Measurements from ENCODE around the gene RPE. TPM values are rescaled to one million over a fixed set of nuclear protein-coding genes. Genes with fewer than 3 reads are reported as not detected.

RPE gene
- polyA plus RNA-seq (2012; ENCODE audit: low read depth, missing spikeins) = 15.6 TPM

DNA sequence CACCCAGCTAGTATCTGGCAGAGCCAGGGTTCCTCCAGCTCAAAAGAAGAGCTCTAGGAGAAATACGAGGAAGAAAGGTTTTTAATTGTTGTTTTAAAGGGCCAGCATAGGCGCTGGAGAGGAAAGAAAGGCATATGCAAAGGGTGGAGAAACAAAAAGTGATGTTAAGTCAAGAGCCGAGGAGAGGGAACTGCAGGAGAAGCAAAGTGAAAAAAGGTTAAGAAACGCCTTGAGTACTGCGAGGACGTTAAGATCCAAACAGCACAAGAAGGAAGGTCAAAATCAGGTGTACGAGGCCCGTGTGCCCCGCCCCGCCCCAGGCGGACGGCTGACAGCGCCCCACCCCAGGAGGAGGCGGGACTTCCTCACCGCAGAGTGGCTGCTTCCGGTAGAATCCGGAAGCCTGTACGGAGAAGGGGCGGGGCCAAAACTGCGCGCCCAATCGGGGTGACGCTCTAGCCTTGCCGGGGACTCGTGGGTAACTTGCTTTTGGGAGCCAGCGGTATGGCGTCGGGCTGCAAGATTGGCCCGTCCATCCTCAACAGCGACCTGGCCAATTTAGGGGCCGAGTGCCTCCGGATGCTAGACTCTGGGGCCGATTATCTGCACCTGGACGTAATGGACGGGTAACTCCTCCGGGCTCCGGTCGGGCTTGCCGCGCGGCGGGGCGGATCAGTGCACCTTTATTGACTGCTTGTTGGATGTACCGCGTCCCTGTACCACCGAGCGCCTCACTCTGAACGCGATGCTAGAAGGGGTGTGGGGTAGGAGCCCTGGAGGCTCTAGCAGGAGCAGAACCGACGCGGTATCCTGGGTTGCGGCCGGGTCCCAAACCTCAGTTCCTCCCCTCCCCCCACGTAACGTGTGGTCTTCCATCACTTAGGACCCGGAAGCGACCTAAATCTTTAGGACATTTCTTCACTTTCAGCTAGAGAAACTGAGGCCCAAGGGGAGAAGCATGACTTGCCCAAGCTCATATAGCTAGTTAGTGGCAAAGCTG lies at the start of gene RPE:
RPE (plus strand) TSS at position 481 of the 1,000 bp plus-strand sequence; CDS start at position 505, 24 bp downstream.
- TF ChIP-seq POU2F2 (IDR thresholded peaks at IDR 0.05; ENCODE audit: low read depth, low read length) (0 out of 2 replicates have a peak, but pooled peaks have one; percentile 7), POLR2A (IDR thresholded peaks at IDR 0.05; ENCODE audit: low read depth, low read length) (peak; percentile 86), TAF1 (IDR thresholded peaks at IDR 0.05; ENCODE audit: low read depth, low read length) (peak; percentile 57), SPI1 (IDR thresholded peaks at IDR 0.05; ENCODE audit: low read depth, low read length) (peak; percentile 66), PAX5 (IDR thresholded peaks at IDR 0.05; ENCODE audit: insufficient read depth, low read length, severe bottlenecking) (no peak), POLR2AphosphoS5 (IDR thresholded peaks at IDR 0.05; ENCODE audit: low read depth, low read length) (peak; percentile 83)
- FAIRE-seq (peak; percentile 97), DNase-seq (ENCODE audit: insufficient read length, low spot score) (peak; percentile 72)

DNA sequence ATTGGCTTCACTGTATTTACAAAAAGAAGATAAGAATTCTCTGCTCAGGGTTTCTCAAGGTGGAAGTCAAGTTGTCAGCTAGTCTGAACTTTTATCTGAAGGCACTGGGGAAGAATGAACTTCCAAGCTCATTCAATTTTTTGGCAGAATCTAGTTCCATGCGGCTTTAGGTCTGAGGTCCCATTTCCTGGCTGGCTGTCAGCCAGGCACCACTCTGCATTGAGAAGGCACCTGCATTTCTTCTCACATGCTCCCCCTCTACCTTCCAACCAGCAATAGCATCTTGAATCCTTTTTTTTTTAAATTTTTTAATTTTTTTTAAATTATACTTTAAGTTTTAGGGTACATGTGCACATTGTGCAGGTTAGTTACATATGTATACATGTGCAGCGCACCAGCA lies 46.2 kb upstream of the RPE start:
- FAIRE-seq (no peak), DNase-seq (ENCODE audit: insufficient read length, low spot score) (no peak)
- TF ChIP-seq POLR2A (IDR thresholded peaks at IDR 0.05; ENCODE audit: low read depth, low read length) (no peak), POLR2AphosphoS5 (IDR thresholded peaks at IDR 0.05; ENCODE audit: low read depth, low read length) (no peak), SPI1 (IDR thresholded peaks at IDR 0.05; ENCODE audit: low read depth, low read length) (no peak), PAX5 (IDR thresholded peaks at IDR 0.05; ENCODE audit: insufficient read depth, low read length, severe bottlenecking) (no peak), POU2F2 (IDR thresholded peaks at IDR 0.05; ENCODE audit: low read depth, low read length) (no peak), TAF1 (IDR thresholded peaks at IDR 0.05; ENCODE audit: low read depth, low read length) (no peak)

DNA sequence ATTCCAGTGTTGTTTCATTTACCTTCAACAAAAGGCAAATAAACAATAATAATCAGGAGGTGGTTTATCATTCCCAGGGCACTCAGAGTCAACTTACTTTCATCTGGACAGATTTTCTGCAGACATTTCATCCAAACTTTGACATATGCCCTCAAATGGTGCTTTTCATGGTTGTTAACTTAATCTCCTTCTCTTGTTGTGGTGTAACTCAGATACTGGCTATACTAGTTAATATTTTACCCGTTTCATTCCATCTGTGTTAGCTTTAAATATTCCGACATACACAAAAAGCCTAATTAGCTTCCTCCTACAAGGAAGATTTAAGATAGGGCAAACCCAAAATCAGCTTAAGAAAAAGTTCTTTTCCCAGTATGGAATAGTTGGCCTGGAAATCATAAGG lies 44.4 kb upstream of the RPE start:
- DNase-seq (ENCODE audit: insufficient read length, low spot score) (no peak), FAIRE-seq (no peak)
- TF ChIP-seq TAF1 (IDR thresholded peaks at IDR 0.05; ENCODE audit: low read depth, low read length) (no peak), PAX5 (IDR thresholded peaks at IDR 0.05; ENCODE audit: insufficient read depth, low read length, severe bottlenecking) (no peak), POLR2AphosphoS5 (IDR thresholded peaks at IDR 0.05; ENCODE audit: low read depth, low read length) (no peak), POU2F2 (IDR thresholded peaks at IDR 0.05; ENCODE audit: low read depth, low read length) (no peak), POLR2A (IDR thresholded peaks at IDR 0.05; ENCODE audit: low read depth, low read length) (no peak), SPI1 (IDR thresholded peaks at IDR 0.05; ENCODE audit: low read depth, low read length) (no peak)

DNA sequence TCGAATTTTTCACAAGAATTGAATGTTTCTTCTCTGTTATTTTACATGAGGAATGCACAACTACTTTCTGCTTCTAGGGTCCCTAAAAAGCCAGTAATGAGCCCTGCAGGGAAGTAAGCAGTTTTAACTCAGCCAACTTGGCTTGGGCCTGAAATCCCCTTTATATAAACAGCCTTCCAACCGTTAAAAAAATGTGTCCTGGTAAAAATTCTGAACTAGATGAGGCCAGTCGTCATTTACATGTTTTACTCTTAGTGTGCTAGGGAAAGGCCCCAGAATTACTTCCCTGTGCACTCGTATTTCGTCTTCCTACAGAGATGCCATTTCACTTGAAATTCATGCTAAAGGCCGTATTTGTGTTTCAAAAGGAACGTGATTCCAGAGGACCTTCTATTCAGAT lies 42.4 kb upstream of the RPE start:
- FAIRE-seq (no peak), DNase-seq (ENCODE audit: insufficient read length, low spot score) (no peak)
- TF ChIP-seq POLR2AphosphoS5 (IDR thresholded peaks at IDR 0.05; ENCODE audit: low read depth, low read length) = no peak
- no peak for TF ChIP-seq POU2F2 (IDR thresholded peaks at IDR 0.05; ENCODE audit: low read depth, low read length)

DNA sequence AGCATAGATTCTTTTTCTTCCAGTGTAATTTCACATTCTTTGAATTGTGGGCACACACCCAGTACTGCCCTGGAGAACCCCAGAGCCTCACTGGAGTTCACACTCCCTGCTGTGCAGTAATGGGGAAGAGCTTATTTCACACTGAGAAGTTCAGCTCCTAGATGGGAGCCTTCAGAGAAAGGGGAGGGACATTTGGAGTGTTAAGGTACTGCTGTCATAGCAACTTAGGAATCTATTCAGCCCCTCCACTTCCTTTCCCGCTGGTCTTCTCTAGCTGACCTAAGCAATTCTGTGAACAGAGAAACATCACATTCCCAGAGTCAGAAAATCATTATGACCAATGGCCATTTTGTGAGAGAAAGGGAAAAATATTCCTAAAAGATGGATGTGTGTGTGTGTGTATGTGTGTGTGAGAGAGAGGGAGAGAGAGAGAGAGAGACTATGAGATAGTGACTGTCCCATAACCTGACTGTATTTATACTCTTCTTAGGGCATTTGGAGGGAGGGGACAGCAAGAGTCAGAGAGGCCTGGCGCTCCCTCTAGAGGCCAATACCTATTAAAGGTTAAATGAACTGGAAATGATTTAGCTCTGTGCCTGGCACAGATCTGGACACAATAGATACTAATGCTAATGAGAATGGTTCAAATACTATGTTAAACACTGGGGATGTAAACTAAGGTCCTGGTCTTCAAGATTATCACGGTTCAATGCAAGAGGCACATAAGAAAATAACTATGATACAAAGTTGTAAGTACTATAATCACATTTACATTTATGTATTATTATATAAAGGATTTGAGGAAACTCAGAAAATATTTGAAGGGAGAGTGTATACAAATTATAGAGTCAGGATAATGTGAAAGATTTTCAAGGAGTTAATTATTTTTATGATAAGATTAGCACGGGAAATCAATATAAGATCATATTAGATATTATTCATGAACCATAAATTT lies 41.5 kb upstream of the RPE start:
- peak; percentile 54 for FAIRE-seq

DNA sequence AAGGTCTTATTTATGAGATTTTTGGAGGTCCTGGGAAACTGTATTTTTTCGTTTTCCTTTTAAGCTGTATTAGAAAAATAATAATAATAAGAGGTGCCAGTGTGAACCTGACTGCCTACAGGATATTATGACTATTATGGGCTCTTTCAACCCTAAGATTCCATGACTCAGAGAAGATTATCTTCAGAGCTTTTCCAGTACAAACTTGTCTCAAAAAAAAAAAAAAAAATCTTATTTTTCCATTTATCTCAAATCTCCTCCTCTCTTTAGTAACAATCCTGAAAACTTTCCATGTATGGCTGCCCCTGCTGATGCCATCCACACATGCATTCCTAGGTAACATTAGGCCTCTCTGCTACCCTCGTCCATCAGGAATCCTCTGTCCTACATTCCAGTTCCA lies 36.7 kb upstream of the RPE start:
- FAIRE-seq (no peak), DNase-seq (ENCODE audit: insufficient read length, low spot score) (no peak)
- TF ChIP-seq POLR2AphosphoS5 (IDR thresholded peaks at IDR 0.05; ENCODE audit: low read depth, low read length) = no peak
- TF ChIP-seq POU2F2 (IDR thresholded peaks at IDR 0.05; ENCODE audit: low read depth, low read length) = no peak
- TF ChIP-seq TAF1 (IDR thresholded peaks at IDR 0.05; ENCODE audit: low read depth, low read length) = no peak
- no peak for TF ChIP-seq SPI1 (IDR thresholded peaks at IDR 0.05; ENCODE audit: low read depth, low read length)
- no peak for TF ChIP-seq PAX5 (IDR thresholded peaks at IDR 0.05; ENCODE audit: insufficient read depth, low read length, severe bottlenecking)
- no peak for TF ChIP-seq POLR2A (IDR thresholded peaks at IDR 0.05; ENCODE audit: low read depth, low read length)

More for the DNA sequence above, 41.5 kb upstream of the RPE start:
- TF ChIP-seq SPI1 (IDR thresholded peaks at IDR 0.05; ENCODE audit: low read depth, low read length) = no peak
- TF ChIP-seq POU2F2 (IDR thresholded peaks at IDR 0.05; ENCODE audit: low read depth, low read length) = no peak
- no peak for TF ChIP-seq POLR2AphosphoS5 (IDR thresholded peaks at IDR 0.05; ENCODE audit: low read depth, low read length)
- TF ChIP-seq POLR2A (IDR thresholded peaks at IDR 0.05; ENCODE audit: low read depth, low read length) = no peak
- no peak for TF ChIP-seq TAF1 (IDR thresholded peaks at IDR 0.05; ENCODE audit: low read depth, low read length)
- no peak for TF ChIP-seq PAX5 (IDR thresholded peaks at IDR 0.05; ENCODE audit: insufficient read depth, low read length, severe bottlenecking)
- DNase-seq (ENCODE audit: insufficient read length, low spot score) = peak; percentile 22

DNA sequence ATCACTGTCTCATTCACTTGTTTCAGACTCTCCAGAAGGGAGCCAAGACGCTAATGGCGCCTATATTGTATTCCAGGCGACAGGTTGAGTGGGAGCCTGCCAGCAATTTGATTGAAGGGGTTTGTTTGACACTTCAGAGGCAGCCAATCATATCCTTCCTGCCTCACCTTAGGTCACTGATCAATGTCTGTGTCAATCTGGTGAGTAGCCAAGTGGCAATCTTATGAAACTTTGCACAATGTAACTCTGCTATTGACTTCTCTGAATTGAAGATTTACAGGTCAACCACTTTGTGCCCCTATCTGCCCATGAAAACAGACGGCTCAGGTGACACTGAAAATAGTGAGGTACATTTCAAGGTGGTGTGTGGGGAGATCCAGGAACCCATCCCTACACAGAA lies 32.7 kb upstream of the RPE start:
- TF ChIP-seq POLR2AphosphoS5 (IDR thresholded peaks at IDR 0.05; ENCODE audit: low read depth, low read length) = no peak
- no peak for TF ChIP-seq TAF1 (IDR thresholded peaks at IDR 0.05; ENCODE audit: low read depth, low read length)
- DNase-seq (ENCODE audit: insufficient read length, low spot score) (no peak), FAIRE-seq (no peak)

DNA sequence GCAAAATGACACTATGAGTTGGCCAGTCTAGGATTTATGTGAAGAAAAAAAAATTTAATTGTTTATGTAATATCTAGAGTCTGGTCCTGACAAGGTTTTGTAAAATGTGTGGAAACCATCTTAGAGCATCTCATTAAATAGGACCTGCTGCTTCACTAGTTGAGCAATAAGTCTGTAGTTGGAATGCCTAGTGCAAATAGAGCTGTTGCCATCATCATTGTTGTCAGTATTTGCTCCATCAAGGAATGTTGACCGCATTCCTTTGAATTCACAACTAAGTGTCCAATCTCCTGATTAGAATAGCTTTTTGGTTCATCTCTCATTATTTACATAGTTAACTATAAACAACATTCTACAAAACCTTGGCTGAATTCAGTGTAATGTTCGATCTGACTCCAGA lies 32.2 kb upstream of the RPE start:
- no peak for FAIRE-seq
- TF ChIP-seq POU2F2 (IDR thresholded peaks at IDR 0.05; ENCODE audit: low read depth, low read length) (no peak), PAX5 (IDR thresholded peaks at IDR 0.05; ENCODE audit: insufficient read depth, low read length, severe bottlenecking) (no peak), POLR2A (IDR thresholded peaks at IDR 0.05; ENCODE audit: low read depth, low read length) (no peak), SPI1 (IDR thresholded peaks at IDR 0.05; ENCODE audit: low read depth, low read length) (no peak), POLR2AphosphoS5 (IDR thresholded peaks at IDR 0.05; ENCODE audit: low read depth, low read length) (no peak), TAF1 (IDR thresholded peaks at IDR 0.05; ENCODE audit: low read depth, low read length) (no peak)
- no peak for DNase-seq (ENCODE audit: insufficient read length, low spot score)

DNA sequence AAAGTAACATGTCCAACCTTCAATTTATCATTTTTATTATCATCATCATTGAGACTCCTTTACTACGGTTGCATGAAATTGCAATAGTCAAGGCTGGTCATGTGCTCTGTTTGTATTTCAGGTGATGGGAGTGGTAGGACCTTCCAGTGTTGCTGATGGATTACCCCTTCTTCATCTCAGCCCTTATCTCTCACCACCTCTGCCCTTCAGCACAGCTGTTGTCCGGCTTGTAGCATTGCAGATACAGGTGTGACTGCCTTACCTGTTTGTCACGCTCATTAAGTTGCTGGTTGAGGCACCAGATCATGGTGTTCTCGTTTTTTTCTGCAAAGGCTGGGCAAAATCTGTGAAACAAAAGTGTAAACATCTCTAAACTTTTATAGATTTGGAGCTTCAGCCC lies 31.7 kb upstream of the RPE start:
- FAIRE-seq (no peak), DNase-seq (ENCODE audit: insufficient read length, low spot score) (no peak)
- TF ChIP-seq POU2F2 (IDR thresholded peaks at IDR 0.05; ENCODE audit: low read depth, low read length) (no peak), TAF1 (IDR thresholded peaks at IDR 0.05; ENCODE audit: low read depth, low read length) (no peak), POLR2AphosphoS5 (IDR thresholded peaks at IDR 0.05; ENCODE audit: low read depth, low read length) (no peak), SPI1 (IDR thresholded peaks at IDR 0.05; ENCODE audit: low read depth, low read length) (no peak), PAX5 (IDR thresholded peaks at IDR 0.05; ENCODE audit: insufficient read depth, low read length, severe bottlenecking) (no peak), POLR2A (IDR thresholded peaks at IDR 0.05; ENCODE audit: low read depth, low read length) (no peak)
